Measurements from ENCODE around the gene LRRN2.
A peak's percentile ranks its signal among the peaks of the same experiment; 100 is the strongest.
"Not testable (repeated sequence)": the region's sequence is repeated elsewhere in the genome, so short reads cannot be mapped to it uniquely, and the experiment has no call there.

LRRN2 gene

GRCh38 chr1:204658295-204658694 is 27.2 kb downstream of the LRRN2 start:
- DNase-seq, result no peak

GRCh38 chr1:204653590-204654340 is 31.8 kb downstream of the LRRN2 start:
- no peak for DNase-seq

- DNase-seq, result no peak
These were observed 33.0 kb downstream of the LRRN2 start for GRCh38 chr1:204652497-204652896.

- no peak for DNase-seq
These were observed 33.6 kb downstream of the LRRN2 start for GRCh38 chr1:204651843-204652421.

GRCh38 chr1:204650911-204651570 is 34.5 kb downstream of the LRRN2 start:
- no peak for DNase-seq

GRCh38 chr1:204649721-204650521 is 35.6 kb downstream of the LRRN2 start:
- DNase-seq, result no peak

- no peak for DNase-seq
These were observed 37.0 kb downstream of the LRRN2 start for GRCh38 chr1:204648576-204648975.

- DNase-seq, result no peak
These were observed 37.8 kb downstream of the LRRN2 start for GRCh38 chr1:204647805-204648153.

GRCh38 chr1:204647114-204647804 is 38.3 kb downstream of the LRRN2 start:
- peak; percentile 55 to 59 (median 58) for DNase-seq

GRCh38 chr1:204645666-204646065 is 39.9 kb downstream of the LRRN2 start:
- no peak for DNase-seq

- no peak for DNase-seq
These were observed 40.3 kb downstream of the LRRN2 start for GRCh38 chr1:204645251-204645650.

GRCh38 chr1:204643503-204643902 is 42.0 kb downstream of the LRRN2 start:
- DNase-seq, result no peak

- DNase-seq, result no peak
These were observed 43.6 kb downstream of the LRRN2 start for GRCh38 chr1:204641936-204642335.

- no peak for DNase-seq
These were observed 44.1 kb downstream of the LRRN2 start for GRCh38 chr1:204641455-204641854.

- DNase-seq, result no peak
These were observed 45.0 kb downstream of the LRRN2 start for GRCh38 chr1:204640578-204640977.

- DNase-seq, result no peak
These were observed 51.2 kb downstream of the LRRN2 start for GRCh38 chr1:204634260-204634910.

- DNase-seq, result no peak
These were observed 51.9 kb downstream of the LRRN2 start for GRCh38 chr1:204633665-204634064.

GRCh38 chr1:204630132-204630905 is 55.2 kb downstream of the LRRN2 start:
- no peak for DNase-seq

GRCh38 chr1:204629459-204629858 is 56.1 kb downstream of the LRRN2 start:
- not testable (repeated sequence) for DNase-seq

- DNase-seq, result no peak
These were observed 56.7 kb downstream of the LRRN2 start for GRCh38 chr1:204628868-204629267.

- DNase-seq, result no peak
These were observed 58.1 kb downstream of the LRRN2 start for GRCh38 chr1:204627436-204627835.

Measured in suppressor macrophage treated with lipopolysaccharide for 1 hour (primary cell).